Activated CD4-positive, alpha-beta T cell treated with anti-CD3 and anti-CD28 coated beads, Interleukin-2, amount 50 U/mL, for 4 hours (primary cell): ENCODE results near the gene PLA2G4A.

ENCODE experiments used
- DNase-seq, 2 experiments: peaks; one replicate each; pipeline ENCODE4 v3.0.0-alpha.2; 2020

Gene PLA2G4A

DNA sequence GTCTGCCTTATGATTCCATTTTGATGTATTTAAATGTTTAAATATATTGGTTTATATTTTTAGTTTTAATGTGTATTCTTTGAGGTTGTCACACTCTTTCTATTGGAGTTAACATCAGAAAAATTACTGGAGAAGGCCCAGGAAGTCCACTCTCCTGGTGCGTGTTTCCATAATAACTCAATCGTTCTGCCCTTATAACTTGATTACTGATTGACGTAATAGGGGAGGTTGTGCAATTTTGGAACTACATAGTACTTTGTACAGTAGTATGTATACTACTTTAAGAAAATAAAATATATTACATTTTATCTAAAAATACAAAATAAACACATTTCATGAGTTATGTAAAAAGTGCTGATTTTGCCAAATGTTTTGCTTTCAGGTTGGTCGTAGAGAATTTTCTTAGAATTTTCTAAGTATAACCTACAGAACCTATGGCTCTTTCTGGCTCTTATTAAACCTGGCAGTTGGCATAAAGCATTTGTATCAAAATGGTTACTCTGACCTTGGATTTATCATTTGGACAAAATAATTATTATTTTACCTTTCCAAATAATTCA lies 5.7 kb downstream of the PLA2G4A start:
- no peak for DNase-seq

DNA sequence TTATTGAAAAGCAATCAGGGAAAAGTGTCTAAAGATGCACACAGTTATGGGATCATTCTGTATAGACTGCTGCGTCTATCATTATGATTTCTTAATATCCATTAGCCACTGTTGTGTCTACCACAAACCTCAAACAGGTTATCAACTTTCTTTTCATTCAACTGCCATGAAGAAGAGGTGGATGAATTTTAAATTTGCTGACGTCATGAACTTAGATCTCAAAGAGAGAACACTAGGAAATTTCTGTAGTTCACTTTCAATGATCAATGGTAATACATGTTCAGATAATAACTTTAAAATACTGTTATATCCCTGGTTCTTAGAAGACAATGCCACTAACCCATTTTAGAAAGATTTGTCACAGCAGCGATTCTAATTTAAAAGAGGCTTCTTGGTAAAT lies 6.7 kb downstream of the PLA2G4A start:
- DNase-seq = no peak

GRCh38 chr1:186837806-186838205 lies 9.1 kb downstream of the PLA2G4A start:
- DNase-seq = no peak

DNA sequence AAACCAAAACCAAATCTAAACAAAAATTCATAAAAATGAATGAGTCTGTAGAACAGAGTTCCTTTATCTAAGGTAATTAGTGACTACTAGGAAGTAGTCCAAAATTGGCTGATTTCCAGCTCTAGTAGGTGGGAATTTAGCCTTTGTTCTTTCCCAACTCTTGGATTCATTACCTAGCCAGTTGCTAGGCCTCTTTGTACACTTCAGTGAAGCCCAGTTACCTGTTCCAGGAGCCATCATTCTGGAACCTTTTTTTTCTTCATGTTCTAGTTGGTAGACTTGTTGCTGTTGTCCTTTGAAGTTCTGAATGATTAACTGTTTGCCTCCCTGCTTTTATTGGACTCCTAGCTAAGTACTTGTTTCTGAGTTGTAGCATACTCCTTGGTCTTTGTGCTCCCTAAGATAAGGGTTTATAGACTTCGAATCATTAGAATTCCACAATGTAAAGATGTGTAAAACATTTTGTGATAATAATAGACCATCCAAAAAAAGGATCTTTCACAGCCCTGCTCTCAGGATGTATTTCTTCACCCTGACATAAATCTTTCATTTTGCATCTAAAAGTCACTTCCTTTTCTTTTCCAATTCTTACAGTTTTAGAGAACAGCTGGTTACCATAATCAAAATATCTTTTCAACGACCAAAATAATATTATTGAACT lies 9.8 kb downstream of the PLA2G4A start:
- DNase-seq = no peak

GRCh38 chr1:186839041-186839400 lies 10.3 kb downstream of the PLA2G4A start:
- DNase-seq = no peak

GRCh38 chr1:186841599-186841998 lies 12.8 kb downstream of the PLA2G4A start:
- DNase-seq = no peak

DNA sequence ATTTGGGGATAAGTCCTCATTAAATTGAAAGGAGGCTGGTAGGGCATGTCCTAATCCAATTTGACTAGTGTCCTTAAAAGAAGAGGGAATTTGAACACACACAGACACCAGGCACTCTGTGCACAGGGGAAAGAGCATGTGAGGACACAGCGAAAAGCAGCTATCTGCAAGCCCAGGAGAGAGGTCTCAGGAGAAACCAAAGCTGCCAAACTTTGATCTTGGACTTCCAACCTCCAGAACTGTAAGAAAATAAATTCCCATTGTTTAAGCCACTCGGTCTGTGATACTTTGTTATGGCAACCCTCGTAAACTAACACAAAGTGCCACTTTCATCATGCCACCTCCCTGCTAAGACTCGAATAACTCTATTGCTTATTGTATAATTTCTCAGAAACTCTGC lies 13.8 kb downstream of the PLA2G4A start:
- DNase-seq = no peak

- no peak for DNase-seq
Observed at GRCh38 chr1:186843226-186843625, 14.5 kb downstream of the PLA2G4A start.

GRCh38 chr1:186843931-186844330 lies 15.2 kb downstream of the PLA2G4A start:
- no peak for DNase-seq

GRCh38 chr1:186845576-186846210 lies 16.9 kb downstream of the PLA2G4A start:
- no peak for DNase-seq

- no peak for DNase-seq
Observed at GRCh38 chr1:186848509-186849130, 19.9 kb downstream of the PLA2G4A start.

GRCh38 chr1:186849271-186849671 lies 20.5 kb downstream of the PLA2G4A start:
- no peak for DNase-seq

- no peak for DNase-seq
Observed at GRCh38 chr1:186849826-186850225, 21.1 kb downstream of the PLA2G4A start.

- DNase-seq = no peak
Observed at GRCh38 chr1:186854102-186854501, 25.4 kb downstream of the PLA2G4A start.

GRCh38 chr1:186858923-186859322 lies 30.2 kb downstream of the PLA2G4A start:
- DNase-seq = no peak

DNA sequence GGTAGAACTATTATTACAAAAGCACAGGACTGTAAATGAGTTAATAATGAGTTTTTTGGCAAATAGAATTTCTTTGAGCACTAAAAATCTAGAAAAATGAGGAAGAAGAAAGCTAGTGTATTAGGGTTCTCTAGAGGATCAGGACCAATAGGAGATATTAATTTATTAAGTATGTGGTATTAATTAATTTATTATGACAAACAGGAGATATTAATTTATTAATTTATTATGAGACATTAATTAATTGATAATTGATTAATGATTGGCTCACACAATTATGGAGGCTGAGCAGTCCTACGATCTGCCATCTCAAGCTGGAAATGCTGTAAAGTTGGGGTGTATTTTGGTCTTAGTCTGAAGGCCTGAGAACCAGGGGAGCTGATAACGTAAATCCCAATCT lies 31.2 kb downstream of the PLA2G4A start:
- no peak for DNase-seq

GRCh38 chr1:186864296-186864695 lies 35.5 kb downstream of the PLA2G4A start:
- DNase-seq = no peak

- DNase-seq = no peak
Observed at GRCh38 chr1:186865253-186865652, 36.5 kb downstream of the PLA2G4A start.

GRCh38 chr1:186865857-186866256 lies 37.1 kb downstream of the PLA2G4A start:
- DNase-seq = no peak

DNA sequence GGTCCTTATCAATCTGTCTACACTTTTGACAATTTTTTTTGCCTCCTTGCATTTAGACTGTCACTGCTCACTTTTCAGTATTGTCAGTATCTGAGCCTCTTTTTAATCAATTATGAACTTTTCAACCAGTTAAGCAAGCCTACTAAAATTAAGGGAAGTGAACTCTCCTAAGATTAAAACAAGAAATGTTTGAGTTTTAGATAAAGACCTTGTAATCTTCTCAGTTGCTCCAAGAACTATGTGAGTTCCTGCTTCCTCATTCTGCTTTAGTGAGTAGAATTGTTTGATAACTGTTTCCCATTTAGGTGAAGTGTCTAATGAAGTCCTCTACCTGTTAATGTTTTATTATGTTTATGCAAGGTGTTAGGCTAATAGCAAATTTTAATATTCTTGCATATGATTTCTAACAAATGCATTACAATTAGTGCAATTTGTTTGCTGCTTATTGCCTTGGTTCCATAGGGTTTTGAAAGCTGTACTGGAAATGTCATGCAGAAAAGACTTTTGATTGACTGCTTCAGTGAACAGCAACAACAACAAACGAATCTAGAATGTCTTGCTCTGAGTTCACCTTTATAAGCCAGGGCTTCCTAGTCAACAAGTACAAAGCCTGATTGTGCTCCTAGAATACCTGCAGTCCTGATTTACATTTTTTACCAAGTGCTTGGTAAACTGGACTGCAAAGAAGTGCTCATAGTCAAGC lies 40.9 kb downstream of the PLA2G4A start:
- DNase-seq = no peak

DNA sequence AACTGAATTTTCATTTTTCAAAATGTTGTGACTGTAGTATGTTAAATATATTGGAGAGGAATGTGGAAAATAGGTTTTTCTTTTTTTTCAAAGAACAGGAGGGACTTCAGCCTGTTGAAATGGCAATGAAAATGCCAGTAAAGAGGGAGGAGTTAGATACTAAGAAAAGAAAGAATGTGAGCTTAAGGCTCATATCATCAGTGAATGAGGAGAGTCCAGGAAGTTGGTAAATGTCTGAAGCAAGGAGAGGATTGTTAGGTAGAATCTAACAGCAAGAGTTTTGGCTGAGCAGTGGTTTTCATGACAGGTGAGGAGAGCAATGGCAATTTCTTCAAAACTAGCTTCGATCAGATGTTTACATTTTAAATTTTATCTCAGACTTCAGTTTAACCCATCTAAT lies 43.0 kb downstream of the PLA2G4A start:
- no peak for DNase-seq

DNA sequence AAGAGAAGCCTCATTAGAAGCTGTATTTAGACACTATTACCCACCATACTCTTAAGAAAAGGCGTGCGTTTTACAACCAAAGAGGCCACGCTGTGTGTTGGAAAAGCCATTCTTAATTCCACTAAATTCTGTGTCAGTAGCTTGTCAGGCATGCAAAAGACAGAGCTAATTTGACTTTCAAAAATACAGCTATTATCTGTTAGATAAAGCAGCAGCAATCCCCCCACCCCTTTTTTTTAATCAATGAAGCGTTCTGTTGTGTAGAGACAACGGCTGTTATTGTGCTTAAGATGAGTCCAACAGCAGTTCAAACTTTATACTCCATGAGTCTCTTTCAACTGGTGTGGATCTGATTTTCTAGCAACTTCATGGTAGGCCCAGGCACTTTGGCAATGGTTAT lies 43.5 kb downstream of the PLA2G4A start:
- no peak for DNase-seq

DNA sequence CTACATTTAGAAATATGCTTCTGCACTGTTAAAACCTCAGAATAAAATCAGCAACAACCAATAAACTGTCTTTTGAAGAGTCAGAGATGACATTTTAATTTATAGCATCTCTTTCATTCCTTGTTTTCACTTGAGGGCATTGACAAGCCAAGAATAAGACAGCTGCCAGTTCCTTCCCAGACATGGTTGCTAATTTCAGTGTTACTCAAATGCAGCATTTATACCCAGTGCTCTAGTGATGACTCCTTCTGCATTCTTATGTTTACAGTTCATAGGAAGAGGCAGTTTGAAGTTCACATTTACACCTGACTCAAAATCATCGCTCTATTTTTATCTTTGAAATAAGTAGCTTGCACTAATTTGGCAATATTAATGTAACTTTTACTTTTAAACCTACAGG lies 44.9 kb downstream of the PLA2G4A start:
- no peak for DNase-seq
